Progenitor cell of endocrine pancreas (in vitro differentiated cells): ENCODE results near the gene LIMD2. TPM values are rescaled to one million over a fixed set of nuclear protein-coding genes. Genes with fewer than 3 reads are reported as not detected.

Source experiments
- DNase-seq: peaks from one replicate; pipeline ENCODE4 v3.0.0; 2021; ENCODE audit warnings: low spot score; ENCODE audit not compliant: unreplicated experiment
- H3K27ac Mint-ChIP-seq: 2 replicates; pipeline ENCODE4 v1.8.0; 2021; ENCODE audit warnings: mild to moderate bottlenecking, moderate library complexity, mixed read lengths
- H3K27me3 Mint-ChIP-seq: 2 replicates; pipeline ENCODE4 v1.8.0; 2021; ENCODE audit warnings: mixed read lengths
- H3K36me3 Mint-ChIP-seq: 2 replicates; pipeline ENCODE4 v1.8.0; 2022; ENCODE audit warnings: mixed read lengths; ENCODE audit not compliant: insufficient read depth
- H3K4me1 Mint-ChIP-seq: 2 replicates; pipeline ENCODE4 v1.8.0; 2021; ENCODE audit warnings: low read depth, mixed read lengths
- H3K4me3 Mint-ChIP-seq: 2 replicates; pipeline ENCODE4 v1.8.0; 2021; ENCODE audit warnings: low read depth, mild to moderate bottlenecking, moderate library complexity, mixed read lengths
- H3K9me3 Mint-ChIP-seq: 2 replicates; pipeline ENCODE4 v1.8.0; 2021; ENCODE audit warnings: low read depth, mixed read lengths
- total RNA-seq: library from RNA; stranded (reverse); gene quantifications from 2 replicates; pipeline ENCODE4 v1.2.1, GENCODE V29; 2021
- TF ChIP-seq, protein P1 (sequence below): fragments of 200-600 bp; sonication (generic); IDR thresholded peaks from one replicate; pipeline ENCODE4 v1.5.0; 2021; ENCODE audit warnings: antibody characterized with exemption, mild to moderate bottlenecking; ENCODE audit not compliant: unreplicated experiment

Gene LIMD2
- total RNA-seq, 1 donor from 2014 or later, result 113 TPM

- no peak for DNase-seq
- H3K36me3 Mint-ChIP-seq, result peaks cover 5% of the 10 kb centered on the region
These were observed 3.8 kb upstream of the LIMD2 start for GRCh38 chr17:63703556-63704258.

GRCh38 chr17:63703029-63703428 is 3.1 kb upstream of the LIMD2 start:
- Mint-ChIP-seq H3K9me3 (no peaks in the 10 kb centered on the region), H3K36me3 (peaks cover 4% of the 10 kb centered on the region), H3K4me3 (peak overlapping the region; percentile 9), H3K27ac (peak overlapping the region; percentile 24), H3K27me3 (no peaks in the 10 kb centered on the region), H3K4me1 (peaks cover 11% of the 10 kb centered on the region)
- no peak for DNase-seq
- TF ChIP-seq, protein P1, sequence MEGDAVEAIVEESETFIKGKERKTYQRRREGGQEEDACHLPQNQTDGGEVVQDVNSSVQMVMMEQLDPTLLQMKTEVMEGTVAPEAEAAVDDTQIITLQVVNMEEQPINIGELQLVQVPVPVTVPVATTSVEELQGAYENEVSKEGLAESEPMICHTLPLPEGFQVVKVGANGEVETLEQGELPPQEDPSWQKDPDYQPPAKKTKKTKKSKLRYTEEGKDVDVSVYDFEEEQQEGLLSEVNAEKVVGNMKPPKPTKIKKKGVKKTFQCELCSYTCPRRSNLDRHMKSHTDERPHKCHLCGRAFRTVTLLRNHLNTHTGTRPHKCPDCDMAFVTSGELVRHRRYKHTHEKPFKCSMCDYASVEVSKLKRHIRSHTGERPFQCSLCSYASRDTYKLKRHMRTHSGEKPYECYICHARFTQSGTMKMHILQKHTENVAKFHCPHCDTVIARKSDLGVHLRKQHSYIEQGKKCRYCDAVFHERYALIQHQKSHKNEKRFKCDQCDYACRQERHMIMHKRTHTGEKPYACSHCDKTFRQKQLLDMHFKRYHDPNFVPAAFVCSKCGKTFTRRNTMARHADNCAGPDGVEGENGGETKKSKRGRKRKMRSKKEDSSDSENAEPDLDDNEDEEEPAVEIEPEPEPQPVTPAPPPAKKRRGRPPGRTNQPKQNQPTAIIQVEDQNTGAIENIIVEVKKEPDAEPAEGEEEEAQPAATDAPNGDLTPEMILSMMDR, result no peak

More at GRCh38 chr17:63703556-63704258, 3.8 kb upstream of the LIMD2 start:
- Mint-ChIP-seq H3K27ac (no peak overlapping the region), H3K4me1 (peaks cover 11% of the 10 kb centered on the region), H3K27me3 (no peaks in the 10 kb centered on the region), H3K9me3 (no peaks in the 10 kb centered on the region), H3K4me3 (no peak overlapping the region)
- TF ChIP-seq, protein P1, result no peak

DNA sequence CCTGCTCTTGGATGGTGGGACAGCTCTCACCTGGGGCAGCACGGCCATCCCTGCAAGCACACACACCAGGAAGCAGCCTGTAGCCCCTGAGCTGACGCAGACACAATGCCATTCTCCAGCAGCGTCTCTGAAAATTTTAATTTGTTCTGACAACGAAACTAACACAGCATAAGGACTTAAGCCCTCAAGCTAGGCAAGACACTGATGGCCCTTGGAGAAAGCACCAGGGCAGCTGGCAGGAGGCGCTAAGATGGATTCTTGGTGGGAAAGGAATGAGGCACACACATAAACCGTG is 2.7 kb upstream of the LIMD2 start:
- Mint-ChIP-seq H3K9me3 (no peaks in the 10 kb centered on the region), H3K36me3 (peaks cover 4% of the 10 kb centered on the region), H3K27ac (peak overlapping the region; percentile 24), H3K4me1 (peaks cover 11% of the 10 kb centered on the region), H3K27me3 (no peaks in the 10 kb centered on the region), H3K4me3 (peak overlapping the region; percentile 9)
- no peak for DNase-seq
- TF ChIP-seq, protein P1, result no peak

- Mint-ChIP-seq H3K27ac (peak overlapping the region; percentile 24), H3K9me3 (no peaks in the 10 kb centered on the region), H3K27me3 (no peaks in the 10 kb centered on the region), H3K4me3 (peak overlapping the region; percentile 65), H3K4me1 (peaks cover 11% of the 10 kb centered on the region), H3K36me3 (peaks cover 4% of the 10 kb centered on the region)
- TF ChIP-seq, protein P1, result no peak
- DNase-seq, result no peak
These were observed 2.2 kb upstream of the LIMD2 start for GRCh38 chr17:63701868-63702720.

DNA sequence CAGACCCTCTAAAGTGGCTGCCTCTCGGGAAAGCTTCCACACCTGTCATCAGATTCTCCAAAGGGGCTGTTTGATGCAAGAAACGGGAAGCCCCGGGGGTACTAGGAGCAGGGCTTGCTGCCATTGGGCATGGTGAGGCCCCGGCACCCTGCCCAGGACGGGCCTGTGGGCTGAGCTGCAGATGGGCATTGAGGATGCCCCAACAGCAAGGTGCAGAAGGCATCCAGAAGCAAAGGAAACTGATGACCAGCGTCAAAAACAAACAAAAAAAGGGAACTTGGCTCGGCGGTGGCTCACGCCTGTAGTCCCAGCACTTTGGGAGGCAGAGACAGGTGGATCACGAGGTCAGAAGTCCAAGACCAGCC is 1.5 kb upstream of the LIMD2 start:
- Mint-ChIP-seq H3K27me3 (no peaks in the 10 kb centered on the region), H3K36me3 (peaks cover 7% of the 10 kb centered on the region), H3K4me3 (peak overlapping the region; percentile 65), H3K27ac (peak overlapping the region; percentile 41), H3K4me1 (peaks cover 11% of the 10 kb centered on the region), H3K9me3 (no peaks in the 10 kb centered on the region)
- TF ChIP-seq, protein P1, result no peak
- no peak for DNase-seq
